Naive B cell (primary cell): Measurements from ENCODE around the gene MED13. TPM values are rescaled to one million over a fixed set of nuclear protein-coding genes. Genes with fewer than 3 reads are reported as not detected.
"Not testable (repeated sequence)": the region's sequence is repeated elsewhere in the genome, so short reads cannot be mapped to it uniquely, and the experiment has no call there.

Experiments
- ATAC-seq, 2 donors: fragments of 150-1000 bp; cut with Tn5 transposase; 2 replicates each; pipeline ENCODE4 v1.10.0; 2021; ENCODE audit warnings: low read depth in 2 of 2, mild to moderate bottlenecking in 2 of 2, moderate library complexity in 2 of 2
- DNase-seq: peaks from one replicate; pipeline ENCODE4 v3.0.0; 2022
- H3K27ac Mint-ChIP-seq, 6 donors: one replicate each; pipeline ENCODE4 v1.8.0; 2020 to 2022; ENCODE audit warnings: mild to moderate bottlenecking in 6 of 6, mixed read lengths in 6 of 6, moderate library complexity in 5 of 6, inconsistent platforms in 2 of 6
- H3K27me3 Mint-ChIP-seq, 3 donors: one replicate each; pipeline ENCODE4 v1.8.0; 2021 to 2022; ENCODE audit warnings: mixed read lengths in 3 of 3, mild to moderate bottlenecking in 1 of 3
- H3K36me3 Mint-ChIP-seq, 2 donors: one replicate each; pipeline ENCODE4 v1.8.0; 2020 to 2022; ENCODE audit warnings: mixed read lengths in 2 of 2, inconsistent platforms in 1 of 2, mild to moderate bottlenecking in 1 of 2
- H3K4me1 Mint-ChIP-seq, 3 donors: one replicate each; pipeline ENCODE4 v1.8.0; 2020 to 2022; ENCODE audit warnings: mixed read lengths in 3 of 3, inconsistent platforms in 1 of 3, mild to moderate bottlenecking in 1 of 3, moderate library complexity in 1 of 3
- H3K4me3 Mint-ChIP-seq, 8 donors: one replicate each; pipeline ENCODE4 v1.8.0; 2020 to 2022; ENCODE audit warnings: mild to moderate bottlenecking in 8 of 8, mixed read lengths in 8 of 8, moderate library complexity in 8 of 8, inconsistent platforms in 2 of 8
- H3K9me3 Mint-ChIP-seq, 7 donors: one replicate each; pipeline ENCODE4 v1.8.0; 2020 to 2022; ENCODE audit warnings: mixed read lengths in 7 of 7, mild to moderate bottlenecking in 5 of 7, inconsistent platforms in 2 of 7, moderate library complexity in 1 of 7
- polyA plus RNA-seq, 6 donors: library from polyadenylated mRNA; unstranded; fragments of 300-500 nt; fragmentation: Illumina TruSeq; gene quantifications; one replicate each; pipeline ENCODE4 v1.2.3, GENCODE V29; 2021; ENCODE audit warnings: low read depth in 6 of 6

The MED13 gene
- polyA plus RNA-seq, 6 donors from 2014 or later: 0.60 to 8.6 (median 4.9) TPM

GRCh38 chr17:61998534-61998933 is 66.5 kb downstream of the MED13 start:
- H3K36me3 Mint-ChIP-seq, DNase-seq, H3K27me3 Mint-ChIP-seq, ATAC-seq, H3K9me3 Mint-ChIP-seq, H3K4me3 Mint-ChIP-seq: not testable (repeated sequence)
- peak overlapping the region in 2 of 6 donors; percentile 51 to 59 for H3K27ac Mint-ChIP-seq
- peaks cover 12 to 19% (median 13%) of the 10 kb centered on the region in 3 donors for H3K4me1 Mint-ChIP-seq

DNA sequence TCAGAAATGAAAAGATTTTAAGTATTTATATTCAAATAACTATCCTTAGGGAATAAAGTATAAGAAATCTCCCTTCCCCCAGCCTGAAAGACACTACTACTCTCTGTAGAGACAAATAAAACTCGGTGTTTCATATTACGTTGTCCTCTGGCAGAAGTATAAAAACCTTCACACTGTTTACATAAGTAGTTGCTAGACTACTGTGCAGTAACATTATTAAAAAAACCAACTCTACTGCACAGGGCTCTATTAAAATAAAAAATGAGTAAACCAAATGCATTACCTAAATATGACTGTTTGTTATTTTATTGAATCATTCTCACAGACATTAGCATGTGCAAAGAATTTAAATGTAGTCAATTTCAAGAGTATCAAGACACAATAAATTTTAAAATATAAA is 67.4 kb downstream of the MED13 start:
- Mint-ChIP-seq H3K27me3 (no peaks in the 10 kb centered on the region), H3K9me3 (no peaks in the 10 kb centered on the region), H3K27ac (no peak overlapping the region), H3K4me1 (peaks cover 12 to 19% (median 13%) of the 10 kb centered on the region in 3 donors), H3K36me3 (peaks cover 0 to 4% of the 10 kb centered on the region in 2 donors), H3K4me3 (no peak overlapping the region)
- DNase-seq: no peak
- no peak for ATAC-seq

GRCh38 chr17:61996916-61997605 is 68.0 kb downstream of the MED13 start:
- no peak for ATAC-seq
- H3K9me3 Mint-ChIP-seq: no peaks in the 10 kb centered on the region
- DNase-seq: no peak
- no peak overlapping the region for H3K27ac Mint-ChIP-seq
- peaks cover 10 to 19% (median 13%) of the 10 kb centered on the region in 3 donors for H3K4me1 Mint-ChIP-seq
- no peak overlapping the region for H3K4me3 Mint-ChIP-seq
- no peaks in the 10 kb centered on the region for H3K27me3 Mint-ChIP-seq
- peaks cover 0 to 4% of the 10 kb centered on the region in 2 donors for H3K36me3 Mint-ChIP-seq

DNA sequence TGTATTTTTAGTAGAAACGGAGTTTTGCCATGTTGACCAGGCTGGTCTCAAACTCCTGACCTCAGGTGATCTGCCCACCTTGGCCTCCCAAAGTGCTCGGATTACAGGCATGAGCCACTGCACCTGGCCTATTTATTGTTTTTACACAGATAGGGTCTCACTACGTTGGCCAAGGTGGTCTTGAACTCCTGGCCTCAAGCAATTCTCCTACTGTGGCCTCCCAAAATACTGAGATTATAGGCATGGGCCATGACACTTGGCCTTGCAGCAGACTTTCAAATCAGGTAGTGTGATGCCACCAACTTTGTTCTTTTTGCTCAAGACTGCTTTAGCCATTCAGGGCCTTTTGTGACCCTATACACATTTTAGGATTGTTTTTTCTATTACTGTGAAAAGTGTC is 75.6 kb downstream of the MED13 start:
- no peak overlapping the region for H3K27ac Mint-ChIP-seq

GRCh38 chr17:61986898-61987297 is 78.2 kb downstream of the MED13 start:
- Mint-ChIP-seq H3K9me3 (no peaks in the 10 kb centered on the region), H3K4me1 (no peaks in the 10 kb centered on the region), H3K4me3 (no peak overlapping the region), H3K36me3 (peaks cover 7 to 25% of the 10 kb centered on the region in 2 donors), H3K27ac (no peak overlapping the region), H3K27me3 (no peaks in the 10 kb centered on the region)
- DNase-seq (no peak), ATAC-seq (no peak)

More for the DNA sequence above, 75.6 kb downstream of the MED13 start:
- Mint-ChIP-seq H3K36me3 (peaks cover 7 to 17% of the 10 kb centered on the region in 2 donors), H3K9me3 (no peaks in the 10 kb centered on the region), H3K27me3 (no peaks in the 10 kb centered on the region), H3K4me1 (no peaks in the 10 kb centered on the region), H3K4me3 (no peak overlapping the region)
- DNase-seq (no peak), ATAC-seq (no peak)

GRCh38 chr17:61984821-61985220 is 80.3 kb downstream of the MED13 start:
- Mint-ChIP-seq H3K4me3 (no peak overlapping the region), H3K4me1 (peaks cover 2 to 8% (median 7%) of the 10 kb centered on the region in 3 donors), H3K36me3 (peaks cover 19 to 33% of the 10 kb centered on the region in 2 donors), H3K27me3 (no peaks in the 10 kb centered on the region), H3K9me3 (no peaks in the 10 kb centered on the region), H3K27ac (peak overlapping the region in 1 of 6 donors; percentile 19)
- ATAC-seq (no peak), DNase-seq (no peak)

- H3K27ac Mint-ChIP-seq: peak overlapping the region in 3 of 6 donors; percentile 9 to 70 (median 50)
- H3K36me3 Mint-ChIP-seq: peaks cover 19 to 26% of the 10 kb centered on the region in 2 donors
- H3K4me1 Mint-ChIP-seq: peaks cover 6 to 8% (median 7%) of the 10 kb centered on the region in 3 donors
- no peak for ATAC-seq
- no peaks in the 10 kb centered on the region for H3K9me3 Mint-ChIP-seq
- H3K27me3 Mint-ChIP-seq: no peaks in the 10 kb centered on the region
- H3K4me3 Mint-ChIP-seq: no peak overlapping the region
- DNase-seq: no peak
These were observed 83.8 kb downstream of the MED13 start for GRCh38 chr17:61981323-61981722.

- Mint-ChIP-seq H3K4me3 (no peak overlapping the region), H3K36me3 (peaks cover 19 to 25% of the 10 kb centered on the region in 2 donors), H3K4me1 (peaks cover 7 to 8% (median 8%) of the 10 kb centered on the region in 3 donors), H3K27ac (peak overlapping the region in 2 of 6 donors; percentile 22 to 40), H3K9me3 (no peaks in the 10 kb centered on the region), H3K27me3 (no peaks in the 10 kb centered on the region)
- DNase-seq (no peak), ATAC-seq (no peak)
These were observed 84.5 kb downstream of the MED13 start for GRCh38 chr17:61980535-61980934.

- DNase-seq (no peak), ATAC-seq (no peak)
- Mint-ChIP-seq H3K9me3 (no peaks in the 10 kb centered on the region), H3K27ac (peak overlapping the region in 3 of 6 donors; percentile 34 to 94 (median 46)), H3K27me3 (no peaks in the 10 kb centered on the region), H3K4me1 (peaks cover 0 to 10% (median 4%) of the 10 kb centered on the region in 3 donors), H3K4me3 (no peak overlapping the region), H3K36me3 (peaks cover 0 to 12% of the 10 kb centered on the region in 2 donors)
These were observed 91.0 kb downstream of the MED13 start for GRCh38 chr17:61974115-61974514.

GRCh38 chr17:61972311-61972710 is 92.8 kb downstream of the MED13 start:
- Mint-ChIP-seq H3K4me3 (no peak overlapping the region), H3K27me3 (no peaks in the 10 kb centered on the region), H3K27ac (no peak overlapping the region), H3K9me3 (no peaks in the 10 kb centered on the region), H3K4me1 (peaks cover 0 to 10% (median 4%) of the 10 kb centered on the region in 3 donors), H3K36me3 (peaks cover 0 to 8% of the 10 kb centered on the region in 2 donors)
- ATAC-seq: no peak
- DNase-seq: no peak

- H3K9me3 Mint-ChIP-seq: no peaks in the 10 kb centered on the region
- peaks cover 0 to 4% (median 2%) of the 10 kb centered on the region in 3 donors for H3K4me1 Mint-ChIP-seq
- H3K27me3 Mint-ChIP-seq: no peaks in the 10 kb centered on the region
- DNase-seq: no peak
- no peak overlapping the region for H3K4me3 Mint-ChIP-seq
- ATAC-seq: no peak
- peaks cover 4 to 11% of the 10 kb centered on the region in 2 donors for H3K36me3 Mint-ChIP-seq
- no peak overlapping the region for H3K27ac Mint-ChIP-seq
These were observed 95.0 kb downstream of the MED13 start for GRCh38 chr17:61970030-61970429.

DNA sequence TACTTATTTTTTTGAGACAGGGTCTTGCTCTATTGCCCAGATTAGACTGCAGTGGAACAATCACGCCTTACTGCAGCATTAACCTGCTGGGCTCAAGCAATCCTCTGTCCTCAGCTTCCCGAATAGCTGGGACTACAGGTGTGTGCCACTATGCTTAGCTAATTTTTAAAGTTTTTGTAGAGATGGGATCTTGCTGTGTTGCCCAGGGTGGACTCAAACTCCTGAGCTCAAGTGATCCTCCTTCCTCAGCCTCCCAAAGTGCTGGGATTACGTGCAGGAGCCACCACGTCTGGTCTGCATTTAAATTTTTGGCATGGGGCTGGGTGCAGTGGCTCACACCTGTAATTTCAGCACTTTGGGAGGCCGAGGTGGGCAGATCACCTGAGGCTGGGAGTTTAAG is 96.3 kb downstream of the MED13 start:
- H3K4me3 Mint-ChIP-seq: no peak overlapping the region
- no peak for ATAC-seq
- no peak overlapping the region for H3K27ac Mint-ChIP-seq
- no peaks in the 10 kb centered on the region for H3K27me3 Mint-ChIP-seq
- H3K4me1 Mint-ChIP-seq: no peaks in the 10 kb centered on the region
- peaks cover 8% of the 10 kb centered on the region in 2 donors for H3K36me3 Mint-ChIP-seq
- DNase-seq: no peak
- no peaks in the 10 kb centered on the region for H3K9me3 Mint-ChIP-seq

DNA sequence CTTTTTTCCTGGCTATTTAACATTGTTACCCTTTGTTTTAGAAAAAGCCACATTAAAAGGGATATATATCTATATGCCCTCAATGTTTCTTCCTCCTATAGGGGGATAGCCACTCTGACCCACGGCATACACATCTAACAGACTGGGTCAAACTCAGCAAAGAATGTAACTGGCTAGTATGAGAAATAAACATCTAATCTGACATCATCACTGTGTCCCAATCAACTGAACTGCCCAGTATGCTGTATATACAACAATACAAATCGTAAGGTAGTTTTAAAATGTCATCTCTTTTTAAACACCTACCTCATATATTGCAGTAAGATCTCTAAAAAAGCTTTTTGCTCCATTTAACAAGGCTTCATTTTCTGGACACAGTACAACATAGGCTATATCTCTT is 97.3 kb downstream of the MED13 start:
- DNase-seq (no peak), ATAC-seq (no peak)
- Mint-ChIP-seq H3K4me1 (no peaks in the 10 kb centered on the region), H3K27me3 (no peaks in the 10 kb centered on the region), H3K27ac (no peak overlapping the region), H3K36me3 (peaks cover 8 to 13% of the 10 kb centered on the region in 2 donors), H3K9me3 (no peaks in the 10 kb centered on the region), H3K4me3 (no peak overlapping the region)

GRCh38 chr17:61966191-61966590 is 98.9 kb downstream of the MED13 start:
- Mint-ChIP-seq H3K9me3 (no peaks in the 10 kb centered on the region), H3K4me1 (no peaks in the 10 kb centered on the region), H3K27ac (no peak overlapping the region), H3K27me3 (no peaks in the 10 kb centered on the region), H3K36me3 (peaks cover 8 to 16% of the 10 kb centered on the region in 2 donors), H3K4me3 (no peak overlapping the region)
- no peak for DNase-seq
- no peak for ATAC-seq
